HG03025 (cell line): ENCODE data around the gene INSR.
A peak's percentile ranks its signal among the peaks of the same experiment; 100 is the strongest.

Experiments
- ATAC-seq: cut with Tn5 transposase; IDR thresholded peaks from one replicate; pipeline ENCODE4 v1.9.1; 2021; ENCODE audit warnings: mild to moderate bottlenecking, moderate library complexity; ENCODE audit not compliant: unreplicated experiment, low FRiP score

Gene INSR

GRCh38 chr19:7197760-7198696 lies 96.2 kb downstream of the INSR start:
- ATAC-seq = peak; percentile 82

- ATAC-seq = peak; percentile 48
Measured at GRCh38 chr19:7197119-7197759, 97.0 kb downstream of the INSR start.

- ATAC-seq = no peak
Measured at GRCh38 chr19:7196763-7197118, 97.5 kb downstream of the INSR start.

- ATAC-seq = no peak
Measured at GRCh38 chr19:7195046-7195445, 99.2 kb downstream of the INSR start.

GRCh38 chr19:7194566-7194965 lies 99.6 kb downstream of the INSR start:
- ATAC-seq = no peak

- no peak for ATAC-seq
Measured at GRCh38 chr19:7191946-7192691, 102.1 kb downstream of the INSR start.

GRCh38 chr19:7188698-7189629 lies 105.2 kb downstream of the INSR start:
- no peak for ATAC-seq

- no peak for ATAC-seq
Measured at GRCh38 chr19:7187605-7188339, 106.4 kb downstream of the INSR start.

GRCh38 chr19:7182489-7182888 lies 111.7 kb downstream of the INSR start:
- ATAC-seq = no peak

GRCh38 chr19:7179917-7180306 lies 114.3 kb downstream of the INSR start:
- ATAC-seq = no peak

- no peak for ATAC-seq
Measured at GRCh38 chr19:7177926-7178325, 116.3 kb downstream of the INSR start.

GRCh38 chr19:7176792-7177191 lies 117.4 kb downstream of the INSR start:
- no peak for ATAC-seq

- ATAC-seq = no peak
Measured at GRCh38 chr19:7172794-7173193, 121.4 kb downstream of the INSR start.

GRCh38 chr19:7170983-7171382 lies 123.2 kb downstream of the INSR start:
- no peak for ATAC-seq

GRCh38 chr19:7168941-7169340 lies 125.3 kb downstream of the INSR start:
- no peak for ATAC-seq

GRCh38 chr19:7161292-7161691 lies 132.9 kb downstream of the INSR start:
- no peak for ATAC-seq

- ATAC-seq = no peak
Measured at GRCh38 chr19:7159105-7159933, 134.9 kb downstream of the INSR start.

GRCh38 chr19:7153022-7153421 lies 141.2 kb downstream of the INSR start:
- ATAC-seq = no peak

- ATAC-seq = no peak
Measured at GRCh38 chr19:7152568-7152967, 141.6 kb downstream of the INSR start.
